Measurements from ENCODE around the gene ANKIB1.
"Not testable (repeated sequence)": the region's sequence is repeated elsewhere in the genome, so short reads cannot be mapped to it uniquely, and the experiment has no call there.

The ANKIB1 gene

GRCh38 chr7:92410162-92410561, 164.4 kb downstream of the ANKIB1 start:
- DNase-seq = not testable (repeated sequence)

- no peak for DNase-seq
These were observed 167.0 kb downstream of the ANKIB1 start for GRCh38 chr7:92412745-92413144.

- DNase-seq = no peak
These were observed 167.8 kb downstream of the ANKIB1 start for GRCh38 chr7:92413550-92413949.

GRCh38 chr7:92415225-92415624, 169.5 kb downstream of the ANKIB1 start:
- no peak for DNase-seq

- DNase-seq = peak; percentile 6
These were observed 172.1 kb downstream of the ANKIB1 start for GRCh38 chr7:92417913-92418312.

- peak; percentile 79 for DNase-seq
These were observed 176.1 kb downstream of the ANKIB1 start for GRCh38 chr7:92421676-92422435.

GRCh38 chr7:92422926-92423325, 177.2 kb downstream of the ANKIB1 start:
- DNase-seq = no peak

- no peak for DNase-seq
These were observed 177.9 kb downstream of the ANKIB1 start for GRCh38 chr7:92423710-92424131.

- DNase-seq = no peak
These were observed 179.7 kb downstream of the ANKIB1 start for GRCh38 chr7:92425311-92425947.

- no peak for DNase-seq
These were observed 181.4 kb downstream of the ANKIB1 start for GRCh38 chr7:92427193-92427592.

- no peak for DNase-seq
These were observed 186.6 kb downstream of the ANKIB1 start for GRCh38 chr7:92432299-92432946.

GRCh38 chr7:92433019-92433418, 187.2 kb downstream of the ANKIB1 start:
- DNase-seq = no peak

- DNase-seq = no peak
These were observed 189.8 kb downstream of the ANKIB1 start for GRCh38 chr7:92435542-92435941.

- DNase-seq = no peak
These were observed 191.1 kb downstream of the ANKIB1 start for GRCh38 chr7:92436612-92437445.

GRCh38 chr7:92437956-92438491, 192.2 kb downstream of the ANKIB1 start:
- no peak for DNase-seq

- DNase-seq = not testable (repeated sequence)
These were observed 196.9 kb downstream of the ANKIB1 start for GRCh38 chr7:92442720-92443119.

- no peak for DNase-seq
These were observed 201.1 kb downstream of the ANKIB1 start for GRCh38 chr7:92446869-92447344.

- DNase-seq = peak; percentile 92
These were observed 201.8 kb downstream of the ANKIB1 start, which contains the start of gene GATAD1 for GRCh38 chr7:92447345-92448204. Gene GATAD1 (plus strand): TSS chr7:92447482. CDS start chr7:92447730, 248 bp downstream.

- DNase-seq = peak; percentile 54
These were observed 202.5 kb downstream of the ANKIB1 start for GRCh38 chr7:92448205-92448747.

All from NCI-H345 (cell line).